SKM-1 treated with dmso at 0.1 percent for 144 hours (cell line): ENCODE data around the gene FOXE1.

ENCODE experiments used
- DNase-seq: peaks from one replicate; lab custom pipeline; 2025; ENCODE audit not compliant: unreplicated experiment; lab: John Stamatoyannopoulos, UW

Gene FOXE1

DNA sequence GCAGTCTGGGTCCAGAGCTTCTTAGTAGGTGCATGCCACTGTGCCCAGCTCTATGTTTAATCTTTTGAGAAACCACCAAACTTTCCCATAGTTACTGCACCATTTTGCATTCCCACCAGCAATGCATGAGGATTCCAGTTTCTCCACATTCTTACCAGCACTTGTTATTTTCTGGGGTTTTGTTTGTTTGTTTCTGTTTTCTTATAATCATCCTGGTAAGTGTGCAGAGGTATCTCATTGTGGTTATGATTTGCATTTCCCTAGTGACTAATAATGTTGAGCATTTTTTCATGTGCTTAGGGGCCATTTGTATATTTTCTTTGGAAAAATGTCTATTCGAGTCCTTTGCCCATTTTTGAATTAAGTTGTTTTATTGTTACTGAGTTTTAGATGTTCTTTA lies 11.4 kb downstream of the FOXE1 start:
- DNase-seq, result no peak

DNA sequence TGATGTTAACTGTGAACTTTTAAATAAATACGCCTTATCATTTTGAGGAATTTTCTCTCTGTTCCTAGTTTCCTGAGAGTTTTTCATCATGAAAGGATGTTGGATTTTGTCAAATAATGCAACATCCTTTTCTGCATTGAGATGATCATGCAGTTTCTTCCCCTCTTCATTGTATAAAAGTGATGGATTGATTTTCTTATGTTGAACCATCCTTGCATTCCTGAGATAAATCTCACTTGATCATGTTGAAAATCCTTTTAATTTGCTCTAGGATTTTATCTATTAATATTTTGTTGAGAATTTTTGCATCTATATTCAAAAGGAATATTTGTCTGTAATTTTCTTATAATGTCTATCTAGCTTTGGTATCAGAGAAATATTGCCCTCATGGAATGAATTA lies 13.3 kb downstream of the FOXE1 start:
- DNase-seq, result no peak

DNA sequence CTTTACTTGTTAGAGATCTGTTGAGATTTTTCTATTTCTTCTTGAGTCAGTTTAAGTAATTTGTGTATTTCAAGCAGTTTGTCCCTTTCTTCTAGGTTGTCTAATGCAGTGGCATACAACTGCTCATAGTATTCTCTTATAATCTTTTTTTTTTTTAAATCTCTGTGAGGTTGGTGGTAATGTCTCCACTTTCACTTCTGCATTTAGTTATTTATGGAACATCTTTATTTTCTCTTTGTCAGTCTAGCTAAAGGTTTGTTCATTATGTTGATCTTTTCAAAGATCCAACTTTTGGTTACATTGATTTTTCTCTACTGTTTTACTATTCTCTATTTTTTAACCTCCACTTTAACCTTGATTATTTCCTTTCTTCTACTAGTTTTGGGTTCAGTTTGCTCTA lies 13.8 kb downstream of the FOXE1 start:
- DNase-seq, result no peak

DNA sequence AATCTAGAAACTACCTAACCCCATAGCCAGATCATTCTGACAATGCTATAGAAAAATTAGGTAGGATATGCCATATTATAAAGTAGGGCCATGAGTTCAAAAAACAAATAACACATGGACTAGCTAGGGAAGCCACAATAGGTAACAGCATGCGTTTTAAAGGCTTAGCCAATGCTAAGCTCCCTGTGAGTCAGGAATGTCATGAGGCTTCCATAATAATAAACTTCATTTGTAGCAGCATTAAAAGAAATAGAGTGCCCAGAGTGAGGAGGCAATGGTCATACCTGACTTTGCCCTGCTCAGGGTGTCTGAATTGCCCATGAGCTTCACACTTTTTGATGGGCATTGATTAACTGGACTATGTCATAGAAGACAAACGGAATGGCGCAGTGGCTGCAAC lies 15.8 kb downstream of the FOXE1 start:
- no peak for DNase-seq

DNA sequence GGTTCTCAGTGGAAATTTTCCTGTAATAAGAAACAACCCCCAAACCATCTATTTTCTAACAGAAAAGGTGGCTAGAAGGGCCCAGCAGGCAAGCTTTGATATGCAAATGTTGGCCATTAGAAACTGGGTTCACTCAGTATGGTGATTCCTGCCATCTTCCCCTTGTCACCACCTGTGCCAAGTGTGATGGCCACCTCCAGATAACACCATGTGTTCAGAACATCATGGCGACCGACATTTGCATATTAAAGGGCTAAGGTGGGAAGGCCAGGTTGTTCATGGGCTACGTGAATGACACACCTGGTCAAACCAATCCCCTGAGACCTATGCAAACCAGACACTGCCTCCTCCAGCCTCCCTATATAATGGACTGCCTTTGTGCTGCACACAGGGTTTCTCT lies 20.4 kb downstream of the FOXE1 start:
- no peak for DNase-seq

DNA sequence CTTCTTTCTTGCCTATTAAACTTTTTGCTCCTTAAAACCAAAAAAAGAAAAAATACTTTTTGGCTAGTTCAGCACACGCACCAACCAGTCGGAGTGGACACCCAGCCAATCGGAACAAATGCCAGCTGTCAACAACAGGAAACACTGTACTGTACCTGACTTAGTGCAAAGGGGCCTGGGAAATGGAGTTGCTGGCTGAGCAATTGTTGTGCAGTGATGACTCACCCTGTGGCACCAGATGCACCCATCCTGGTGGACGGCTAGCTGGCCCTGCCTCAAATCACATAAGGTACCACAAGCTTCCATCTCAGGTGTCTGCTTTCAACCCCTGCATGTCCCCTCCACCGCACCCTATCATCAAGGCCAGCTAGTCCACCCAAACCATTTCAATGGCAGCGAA lies 20.9 kb downstream of the FOXE1 start:
- no peak for DNase-seq

DNA sequence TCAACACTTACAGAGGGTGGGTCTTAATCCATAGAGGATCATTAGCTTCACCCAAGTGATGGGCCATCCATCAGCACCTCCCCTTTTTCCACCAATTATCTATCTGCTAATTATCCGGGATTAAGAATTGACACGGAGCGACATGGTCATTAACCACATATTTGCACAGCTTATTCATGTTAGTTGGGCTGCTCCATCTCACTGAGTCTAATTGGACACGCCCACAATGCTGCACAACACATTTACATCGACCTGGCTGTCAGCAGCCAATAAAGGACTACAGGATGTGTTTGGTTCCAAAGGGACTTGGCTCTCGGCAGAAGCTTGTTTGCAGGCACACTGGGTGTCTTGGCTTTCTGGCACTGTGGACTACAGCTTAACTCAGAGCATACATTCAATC lies 21.6 kb downstream of the FOXE1 start:
- no peak for DNase-seq

DNA sequence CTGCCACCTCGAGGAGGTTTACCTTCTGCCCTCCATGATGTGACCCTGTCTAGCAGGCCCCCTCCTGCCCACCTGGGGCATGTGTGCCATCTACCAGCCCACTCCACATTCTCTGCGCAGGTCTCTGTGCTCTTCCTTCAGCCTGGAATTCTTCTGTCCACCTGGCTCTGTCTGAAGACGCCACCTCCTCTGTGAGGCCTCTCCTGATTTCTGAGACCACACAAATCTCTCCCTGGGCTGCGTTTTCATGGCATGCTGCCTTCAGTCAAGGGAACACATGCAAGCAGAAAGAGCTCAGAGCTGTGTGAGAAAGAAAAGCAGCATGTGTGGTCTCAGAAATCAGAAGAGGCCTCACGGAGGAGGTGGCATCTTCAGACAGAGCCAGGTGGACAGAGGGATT lies 22.1 kb downstream of the FOXE1 start:
- DNase-seq, result no peak

DNA sequence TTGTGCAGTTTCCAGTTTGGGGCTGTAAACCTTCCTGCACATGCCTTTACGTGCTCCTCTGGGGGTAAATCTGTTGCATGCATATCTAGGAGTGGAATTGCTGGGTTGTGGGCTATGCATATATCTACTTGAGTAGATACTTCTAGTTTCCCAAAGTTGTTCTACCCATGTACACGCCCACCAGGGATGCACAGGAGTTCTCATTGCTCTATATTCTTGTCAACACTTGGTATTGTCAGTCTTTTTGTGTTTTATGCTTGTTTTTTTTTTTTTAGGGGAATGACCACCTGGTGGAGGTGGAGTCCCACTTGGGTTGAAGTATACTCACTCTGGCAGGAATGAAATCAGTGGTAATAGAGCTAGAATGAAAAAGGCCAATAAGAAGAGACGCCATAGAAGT lies 23.0 kb downstream of the FOXE1 start:
- DNase-seq, result no peak

DNA sequence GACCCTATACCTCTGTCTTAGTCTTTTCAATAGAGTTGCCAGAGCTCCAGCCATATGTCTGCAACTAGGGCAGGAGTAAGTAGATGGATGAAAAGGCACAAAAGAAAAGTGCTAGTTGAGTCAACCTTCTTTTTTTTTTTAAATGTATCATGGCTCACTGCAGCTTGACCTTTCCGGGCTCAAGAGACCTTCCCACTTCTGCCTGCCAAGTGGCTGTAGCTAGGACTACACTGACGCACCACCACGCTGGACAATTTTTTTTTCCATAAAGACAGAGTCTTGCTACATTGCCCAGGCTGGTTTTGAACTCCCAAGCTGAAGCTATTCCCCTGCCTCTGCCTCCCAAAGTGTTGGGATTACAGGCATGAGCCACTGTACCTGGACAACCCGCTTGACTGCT lies 27.3 kb downstream of the FOXE1 start:
- no peak for DNase-seq

DNA sequence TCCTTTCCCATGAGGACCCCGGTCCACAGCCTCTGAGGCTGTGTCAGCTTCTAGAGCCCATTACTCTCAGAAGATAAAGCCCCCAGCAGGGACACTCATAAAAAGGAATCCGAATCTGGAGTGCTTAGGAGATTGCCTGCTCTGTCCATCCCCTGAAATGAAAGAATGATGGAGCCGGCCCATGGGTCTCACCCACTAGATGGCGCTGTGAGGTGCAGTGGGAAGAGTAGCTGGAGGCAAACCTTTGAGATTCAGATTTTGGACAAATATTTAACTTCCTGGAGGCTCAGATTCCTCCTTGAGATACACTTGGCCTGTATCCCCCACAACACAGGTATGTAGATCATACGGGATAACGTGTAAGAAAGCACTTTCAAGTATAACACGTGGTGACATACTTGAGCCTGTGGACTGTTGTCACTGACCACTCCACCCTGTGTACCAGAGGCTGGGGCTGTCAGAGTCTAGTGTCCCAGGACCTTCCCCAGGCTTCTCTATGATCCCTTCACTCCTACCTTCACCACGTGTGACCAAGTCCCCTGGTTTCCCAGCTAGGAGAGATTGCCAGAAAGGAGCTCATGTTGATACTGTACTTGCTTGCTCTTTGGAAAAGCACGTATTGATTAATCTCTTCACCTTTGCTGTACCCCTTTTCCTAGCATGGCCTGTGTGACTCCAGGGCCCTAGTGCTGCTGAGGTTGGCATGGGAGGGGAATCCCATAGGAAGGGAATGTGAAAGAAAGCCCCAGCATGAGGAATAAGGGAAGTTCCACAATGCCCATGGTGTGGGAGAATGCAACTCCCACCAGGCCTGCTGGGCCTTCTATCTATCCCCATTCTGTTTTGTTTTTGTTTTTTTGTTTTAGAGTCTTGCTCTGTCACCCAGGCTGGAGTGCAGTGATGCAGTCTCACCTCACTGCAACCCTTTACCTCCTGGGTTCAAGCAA lies 37.2 kb downstream of the FOXE1 start:
- no peak for DNase-seq

DNA sequence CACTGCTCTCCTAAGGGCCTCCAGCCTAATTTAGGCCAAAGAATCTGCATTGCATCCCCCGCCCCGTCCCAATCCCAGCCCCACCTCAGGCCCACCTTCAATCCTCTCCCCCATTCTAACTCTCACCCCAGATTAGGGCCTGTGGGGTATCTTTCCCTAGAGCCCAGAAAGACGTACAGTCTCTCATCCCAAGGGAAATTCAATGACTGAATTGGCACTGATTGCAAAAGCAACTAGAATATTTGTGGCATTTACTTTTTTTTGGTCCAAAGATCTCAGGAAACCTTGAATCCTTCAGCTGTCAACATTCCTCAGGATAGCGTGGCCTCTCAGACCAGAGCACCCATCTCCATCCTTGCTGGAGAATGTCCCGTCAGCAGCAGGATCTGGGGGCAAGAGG lies 38.7 kb downstream of the FOXE1 start:
- no peak for DNase-seq

DNA sequence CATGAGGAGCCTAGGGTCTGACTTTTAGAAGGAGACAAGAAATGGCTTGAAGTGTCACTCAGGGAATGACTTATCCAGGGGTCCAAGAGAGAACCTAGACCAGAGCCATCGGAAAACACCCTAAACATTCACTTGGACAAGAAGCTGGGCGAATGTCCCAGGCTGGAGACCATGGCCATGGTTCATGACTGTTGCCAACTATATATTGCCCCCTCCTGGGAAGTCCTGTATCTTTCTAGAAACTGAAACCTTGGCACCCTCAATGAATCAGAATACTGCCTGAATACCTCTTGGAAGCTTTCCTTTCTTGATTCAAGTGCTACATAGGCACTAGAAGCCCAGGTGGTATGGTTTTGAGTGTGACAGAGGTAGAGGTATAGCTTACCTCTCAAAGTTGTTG lies 39.4 kb downstream of the FOXE1 start:
- no peak for DNase-seq

DNA sequence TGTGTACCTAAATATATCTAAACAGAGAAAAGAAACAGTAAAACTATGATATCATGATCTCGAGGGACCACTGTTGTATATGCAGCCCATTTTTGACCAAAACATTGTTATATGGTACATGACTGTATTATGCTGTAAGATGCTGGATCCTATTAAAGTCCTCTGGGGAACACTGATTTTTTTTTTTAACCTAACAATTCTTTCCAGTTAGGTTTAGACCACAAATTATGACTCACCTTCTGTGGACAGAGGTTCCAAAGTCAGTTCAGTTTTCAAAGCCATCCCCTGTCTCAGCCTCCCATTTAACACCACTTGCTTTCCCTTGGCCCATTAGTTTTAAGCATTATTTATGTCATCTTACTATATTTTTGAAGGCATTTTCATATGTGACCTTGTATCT lies 42.2 kb downstream of the FOXE1 start:
- DNase-seq, result no peak

DNA sequence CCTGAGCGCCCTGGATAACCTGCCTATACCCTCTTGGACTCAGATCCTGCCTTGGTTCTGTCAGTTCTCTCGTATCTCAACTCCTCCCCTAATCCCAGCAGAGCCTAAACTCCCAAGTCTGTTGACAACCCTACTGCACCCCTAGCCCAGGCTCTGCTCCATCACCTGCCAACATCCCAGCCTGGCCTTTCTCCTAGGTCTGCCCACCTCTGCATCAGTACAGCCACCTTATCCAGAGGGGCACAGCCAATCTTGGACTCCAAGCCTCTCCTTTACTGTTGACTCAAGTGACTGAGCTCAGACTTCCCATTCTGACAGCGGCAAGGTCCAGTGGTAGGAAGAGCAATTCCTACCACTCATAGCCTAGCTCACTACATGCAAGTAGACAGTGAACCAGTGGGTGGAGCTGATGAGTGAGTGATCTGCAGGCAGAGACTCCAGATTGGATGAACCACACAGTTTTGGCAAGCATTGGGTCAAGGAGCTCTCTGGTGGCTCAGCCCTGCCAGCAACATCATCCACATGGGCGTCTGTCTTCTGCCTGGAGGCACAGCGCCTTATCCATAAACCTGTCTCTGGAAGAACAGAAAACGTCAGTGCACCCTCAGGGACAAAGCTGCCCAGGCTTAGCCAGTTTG lies 42.8 kb downstream of the FOXE1 start:
- no peak for DNase-seq

DNA sequence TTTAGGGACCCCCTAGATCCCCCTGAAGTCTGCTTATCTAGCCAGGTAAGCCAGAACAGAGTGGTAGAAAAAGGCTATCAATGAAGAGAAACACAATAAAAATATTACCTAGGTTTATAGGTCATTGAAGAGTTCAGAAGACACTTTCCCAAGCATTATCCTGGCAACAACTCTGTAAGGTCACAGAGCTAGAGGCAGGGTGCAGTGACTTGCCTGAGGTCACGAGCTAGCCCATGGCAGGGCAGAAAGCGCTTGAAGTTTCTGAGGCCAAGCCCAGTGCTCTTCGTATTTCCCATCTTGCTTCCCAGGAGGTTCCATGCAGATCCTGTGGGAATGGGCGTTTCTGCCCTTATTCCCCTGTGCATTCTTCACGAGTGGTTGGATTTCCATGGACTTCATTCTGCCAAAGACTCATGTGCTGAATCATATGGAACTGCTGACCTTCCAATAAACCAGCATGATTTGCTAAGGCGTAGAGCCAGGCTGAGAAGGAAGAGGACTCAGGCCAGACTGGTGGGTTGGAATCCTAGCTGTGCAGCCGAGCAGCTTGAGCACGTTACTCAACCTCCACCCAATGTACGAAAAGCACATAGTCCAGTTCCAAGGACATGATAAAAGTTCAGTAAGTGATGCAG lies 47.2 kb downstream of the FOXE1 start:
- no peak for DNase-seq

DNA sequence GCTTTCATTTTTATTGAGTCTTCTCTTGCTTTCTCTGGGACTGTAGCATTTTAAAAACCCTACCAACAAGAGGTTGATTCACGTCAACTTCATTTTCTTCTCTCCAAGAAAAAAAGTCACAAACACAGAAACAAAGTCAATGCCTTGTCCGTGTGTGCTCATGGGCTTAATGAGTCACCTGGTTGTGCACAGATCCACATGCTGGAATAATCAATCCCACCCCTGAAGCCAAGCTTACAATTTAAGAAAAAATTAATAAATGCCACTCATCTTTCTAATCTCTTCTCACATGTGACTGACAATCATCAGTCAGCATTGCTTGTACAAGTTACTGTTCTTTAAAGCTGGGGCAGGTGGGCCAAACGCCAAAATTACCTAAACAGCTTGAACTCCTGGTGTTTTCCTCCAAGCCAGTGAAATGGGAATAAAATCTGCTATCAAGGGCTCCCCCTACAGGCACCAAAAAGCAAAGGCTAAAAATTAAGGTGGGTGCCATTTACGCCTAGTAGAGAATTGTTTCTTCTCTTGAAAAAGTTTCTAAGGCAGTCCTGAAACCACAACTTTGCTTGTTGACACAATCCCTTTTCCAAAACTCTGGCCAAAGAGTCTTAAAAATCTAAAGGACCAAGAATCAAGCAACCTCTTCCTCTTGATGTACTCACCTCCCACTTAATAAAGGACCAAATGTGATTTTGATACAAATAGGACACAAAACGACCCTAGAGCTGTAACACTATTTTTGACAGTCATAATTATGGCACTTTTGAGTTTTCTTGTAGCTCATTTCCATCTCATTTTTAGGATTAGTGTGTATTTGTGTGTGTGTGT lies 47.9 kb downstream of the FOXE1 start:
- DNase-seq, result no peak

DNA sequence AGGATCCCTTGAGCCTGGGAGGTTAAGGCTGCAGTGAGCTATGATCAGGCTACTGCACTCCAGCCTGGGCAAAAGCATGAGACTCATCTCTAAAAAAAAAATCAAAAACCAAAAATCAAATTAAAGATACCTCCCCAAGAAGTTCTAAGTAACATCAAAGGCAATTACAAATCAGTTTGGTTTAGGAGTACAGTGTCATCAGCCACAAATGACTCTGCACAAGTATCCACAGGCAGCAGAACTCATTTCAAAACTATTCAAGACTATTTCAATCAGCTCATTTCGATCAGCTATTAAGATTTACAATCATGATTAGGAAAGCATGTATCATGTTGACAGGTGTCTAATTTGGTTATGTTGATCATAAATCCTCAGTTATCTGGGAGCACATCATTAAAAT lies 50.2 kb downstream of the FOXE1 start:
- no peak for DNase-seq

DNA sequence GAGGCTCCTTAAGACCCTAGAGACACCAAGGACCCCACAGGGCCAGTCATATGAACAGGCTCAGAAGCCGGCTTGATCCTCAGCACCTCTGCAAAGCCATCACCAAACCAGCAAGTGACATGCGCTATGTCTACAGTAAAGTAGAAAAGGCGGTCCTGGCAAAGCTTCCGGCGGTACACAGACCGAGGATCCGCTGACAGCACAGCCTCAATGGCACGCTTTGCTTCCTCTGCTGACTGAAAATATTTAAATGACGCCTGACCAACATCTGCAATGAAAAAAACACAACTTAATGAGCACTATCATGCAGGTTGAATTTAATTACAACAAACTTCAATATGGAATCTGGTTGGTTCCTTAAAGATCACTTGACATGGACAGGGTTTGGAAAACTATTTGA lies 51.7 kb downstream of the FOXE1 start:
- no peak for DNase-seq

DNA sequence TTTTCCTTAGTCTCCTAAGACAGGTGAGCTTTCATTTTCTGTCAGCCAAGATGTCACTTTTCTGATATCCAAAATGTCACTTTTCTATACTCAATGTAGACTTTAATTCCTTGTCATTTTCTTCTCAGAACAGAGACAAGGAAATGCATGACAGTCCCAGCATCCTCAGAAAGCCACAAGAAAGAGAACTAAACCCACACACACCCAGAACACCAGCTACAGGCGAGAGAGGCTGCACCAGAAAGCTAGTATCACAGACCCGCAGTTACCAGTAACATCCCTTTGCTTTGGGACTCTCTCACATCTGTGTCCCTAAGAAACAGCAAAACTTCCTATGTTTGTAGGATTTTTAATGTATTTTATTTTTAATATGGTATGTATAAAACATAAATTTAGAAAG lies 52.2 kb downstream of the FOXE1 start:
- no peak for DNase-seq
